HCT116 (cell line): ENCODE measurements around the gene GFAP. TPM values are rescaled to one million over a fixed set of nuclear protein-coding genes. Genes with fewer than 3 reads are reported as not detected.

ENCODE experiments used
- ATAC-seq: fragments of 200-7000 bp; cut with Tn5 transposase; 2 replicates; pipeline ENCODE4 v1.9.1; 2020; ENCODE audit warnings: mild to moderate bottlenecking, moderate library complexity
- BruUV-seq: library from RNA; stranded (reverse); fragments of 400-500 nt; replicated peaks from 2 replicates; lab custom pipeline; 2021; lab: Mats Ljungman, UMichigan
- CTCF ChIA-PET: fragments of 300-600 bp; sonication (Branson Sonifier 250); formaldehyde crosslinking; loops from one replicate; lab custom pipeline; 2021; ENCODE audit warnings: antibody characterized with exemption; lab: Charles Lee
- POLR2A ChIA-PET: fragments of 300-600, 350-600 bp; sonication (Branson Sonifier 250); formaldehyde crosslinking; loops from one replicate; lab custom pipeline; 2021; ENCODE audit warnings: antibody characterized with exemption; lab: Charles Lee
- RAD21 ChIA-PET, 2 experiments: fragments of 300-600 bp; sonication (Branson Sonifier 250); formaldehyde crosslinking; loops; one replicate each; lab custom pipeline; 2023; ENCODE audit warnings: low total read pairs in 2 of 2; ENCODE audit not compliant: uncharacterized antibody in 2 of 2, unreplicated experiment in 2 of 2, low non-redundant PET in 1 of 2; lab: Charles Lee
- DNase-seq: peaks from one replicate; pipeline ENCODE4 v3.0.0-alpha.2; 2010; ENCODE audit warnings: low read depth, low spot score
- H2AFZ ChIP-seq: fragments of 200-600 bp; shearing (Covaris generic), sonication (generic); 2 replicates; pipeline ENCODE4 v1.6.1; 2017; ENCODE audit warnings: low read depth, mixed run types, mixed read lengths, antibody characterized with exemption, low read length; ENCODE audit not compliant: poor library complexity, severe bottlenecking
- H3K27ac ChIP-seq: 2 replicates; pipeline ENCODE4 v1.5.1; 2012; ENCODE audit warnings: low read depth, low read length
- H3K27me3 ChIP-seq: fragments of 200-600 bp; sonication (generic); 2 replicates; pipeline ENCODE4 v1.6.1; 2016; ENCODE audit warnings: mixed run types, low read length, mixed read lengths; ENCODE audit not compliant: insufficient read depth
- H3K36me3 ChIP-seq, 2 experiments: fragments of 200-500 bp in 1 of 2; fragments of 200-600 bp in 1 of 2; sonication (Bioruptor generic) in 1 of 2; sonication (generic) in 1 of 2; 2 replicates each; pipeline versions ENCODE4 v1.5.1 to v1.6.1; 2014 to 2016; ENCODE audit warnings: low read length in 2 of 2, inconsistent platforms in 1 of 2, mixed read lengths in 1 of 2, mixed run types in 1 of 2; ENCODE audit not compliant: insufficient read depth in 2 of 2, control insufficient read depth in 1 of 2
- H3K4me1 ChIP-seq, 2 experiments: fragments of 200-600 bp in 1 of 2; sonication (generic) in 1 of 2; 2 replicates each; pipeline versions ENCODE4 v1.5.1 to v1.6.1; 2012 to 2017; ENCODE audit warnings: low read length in 2 of 2, inconsistent platforms in 1 of 2, mild to moderate bottlenecking in 1 of 2, mixed read lengths in 1 of 2, mixed run types in 1 of 2, moderate library complexity in 1 of 2; ENCODE audit not compliant: insufficient read depth in 2 of 2, control insufficient read depth in 1 of 2
- H3K4me2 ChIP-seq: fragments of 200-600 bp; sonication (generic); 2 replicates; pipeline ENCODE4 v1.6.1; 2017; ENCODE audit warnings: mixed run types, low read length, mixed read lengths
- H3K4me3 ChIP-seq, 2 experiments: fragments of 200-600 bp in 1 of 2; sonication (generic) in 1 of 2; replicated peaks in 1 of 2; 2 replicates each; pipeline ENCODE4 v1.5.1; 2011 to 2016; ENCODE audit warnings: low read length in 2 of 2, control low read depth in 1 of 2, low read depth in 1 of 2, mild to moderate bottlenecking in 1 of 2, mixed read lengths in 1 of 2, mixed run types in 1 of 2
- H3K79me2 ChIP-seq: fragments of 200-600 bp; sonication (generic); 2 replicates; pipeline ENCODE4 v1.6.1; 2017; ENCODE audit warnings: mild to moderate bottlenecking, mixed run types, low read length, moderate library complexity, mixed read lengths; ENCODE audit not compliant: insufficient read depth
- H3K9ac ChIP-seq: fragments of 200-600 bp; sonication (generic); 2 replicates; pipeline ENCODE4 v1.6.1; 2016; ENCODE audit warnings: low read length, mixed read lengths
- H3K9me2 ChIP-seq: fragments of 200-600 bp; sonication (generic), shearing (Covaris generic); 2 replicates; pipeline ENCODE4 v1.6.1; 2017; ENCODE audit warnings: mixed run types, mild to moderate bottlenecking, moderate library complexity; ENCODE audit not compliant: insufficient read depth
- H3K9me3 ChIP-seq, 2 experiments: fragments of 200-500 bp in 1 of 2; fragments of 200-600 bp in 1 of 2; sonication (Bioruptor generic) in 1 of 2; sonication (generic) in 1 of 2; 2 replicates each; pipeline ENCODE4 v1.6.1; 2014 to 2017; ENCODE audit warnings: low read length in 2 of 2, mixed read lengths in 2 of 2, inconsistent platforms in 1 of 2, low read depth in 1 of 2, mild to moderate bottlenecking in 1 of 2, mixed run types in 1 of 2, moderate library complexity in 1 of 2; ENCODE audit not compliant: control insufficient read depth in 1 of 2, insufficient read depth in 1 of 2
- H4K20me1 ChIP-seq: fragments of 200-600 bp; sonication (generic), shearing (Covaris generic); 2 replicates; pipeline ENCODE4 v1.6.1; 2017; ENCODE audit warnings: mixed run types, mild to moderate bottlenecking, moderate library complexity; ENCODE audit not compliant: insufficient read depth
- CBX3 ChIP-seq: IDR thresholded peaks from 2 replicates; pipeline ENCODE4 v1.6.1; 2012; ENCODE audit warnings: low read depth
- CEBPB ChIP-seq: IDR thresholded peaks from 2 replicates; pipeline ENCODE4 v1.6.1; 2012; ENCODE audit warnings: low read depth
- EZH2phosphoT487 ChIP-seq: fragments of 200-600 bp; IDR thresholded peaks from 2 replicates; pipeline ENCODE4 v1.6.1; 2018; ENCODE audit warnings: antibody characterized with exemption, borderline replicate concordance
- FOSL1 ChIP-seq: IDR thresholded peaks from 2 replicates; pipeline ENCODE4 v1.6.1; 2012; ENCODE audit warnings: low read depth
- JUND ChIP-seq: IDR thresholded peaks from 2 replicates; pipeline ENCODE4 v1.6.1; 2012
- MAX ChIP-seq: IDR thresholded peaks from 2 replicates; pipeline ENCODE4 v1.6.1; 2012
- POLR2A ChIP-seq: IDR thresholded peaks from 2 replicates; pipeline ENCODE4 v1.7.0; 2011; ENCODE audit warnings: borderline replicate concordance; ENCODE audit not compliant: insufficient read depth, insufficient read length; ENCODE audit errors: extremely low read depth
- REST ChIP-seq: IDR thresholded peaks from 2 replicates; pipeline ENCODE4 v1.6.1; 2012; ENCODE audit warnings: low read depth
- TCF7L2 ChIP-seq: IDR thresholded peaks from 2 replicates; pipeline ENCODE4 v1.7.0; 2011; ENCODE audit warnings: borderline replicate concordance, inconsistent platforms; ENCODE audit not compliant: insufficient read depth, insufficient read length; ENCODE audit errors: extremely low read depth
- ZBTB33 ChIP-seq: IDR thresholded peaks from 2 replicates; pipeline ENCODE4 v1.6.1; 2011; ENCODE audit warnings: mild to moderate bottlenecking, low read length, moderate library complexity; ENCODE audit not compliant: insufficient replicate concordance; ENCODE audit errors: extremely low read depth
- ZFX ChIP-seq: fragments of 450-650 bp; IDR thresholded peaks from 2 replicates; pipeline ENCODE4 v1.6.1; 2017
- ZNF274 ChIP-seq: fragments of 200-500 bp; sonication (Bioruptor generic); IDR thresholded peaks from 2 replicates; pipeline ENCODE4 v1.6.1; 2014; ENCODE audit warnings: mild to moderate bottlenecking, low read depth, low read length, inconsistent platforms
- intact Hi-C: fragments of 100-400 bp; cut with micrococcal nuclease; formaldehyde crosslinking; loops from 2 replicates; pipeline ENCODE4 v1.10.0; 2022
- total RNA-seq: library from RNA; stranded (reverse); gene quantifications from one replicate; pipeline ENCODE4 v1.2.1, GENCODE V29; 2021; ENCODE audit not compliant: unreplicated experiment

The GFAP gene
- total RNA-seq, 1 experiment from 2014 or later = not detected

- Histone ChIP-seq H3K36me3 (peaks cover 51 to 64% of the 10 kb centered on the region in 2 experiments; a peak in 3 of 4 replicates), H3K4me1 (no peaks in the 10 kb centered on the region), H3K4me2 (no peak overlapping the region), H3K4me3 (no peak overlapping the region), H3K9me2 (no peaks in the 10 kb centered on the region), H3K9ac (no peak overlapping the region), H3K9me3 (no peaks in the 10 kb centered on the region)
- no TSS peak for BruUV-seq
- CTCF ChIA-PET = interaction anchor here (0.9 kb wide), 1 partner anchor 100 kb away, joined by 3 read pairs; no protein-coding TSS in a partner anchor
- RAD21 ChIA-PET = no interaction called here
- DNase-seq = no peak
- TF ChIP-seq REST = no peak
- TF ChIP-seq, all 23 proteins: peak for 0
- H2AFZ ChIP-seq = no peak overlapping the region
- ATAC-seq = no peak
- no peaks in the 10 kb centered on the region for H3K27me3 ChIP-seq
- H4K20me1 ChIP-seq = no peaks in the 10 kb centered on the region
- peaks cover 19% of the 10 kb centered on the region for H3K79me2 ChIP-seq
- intact Hi-C loops = no loop called here
- H3K27ac ChIP-seq = no peak overlapping the region
- POLR2A ChIA-PET = no interaction called here
Observed at GRCh38 chr17:44875761-44876160, 39.5 kb downstream of the GFAP start.

GRCh38 chr17:44872131-44872768 is 43.0 kb downstream of the GFAP start:
- Histone ChIP-seq H3K9me2 (no peaks in the 10 kb centered on the region), H3K27me3 (no peaks in the 10 kb centered on the region), H3K9ac (no peak overlapping the region), H3K36me3 (peaks cover 60 to 61% of the 10 kb centered on the region in 2 experiments; a peak in 3 of 4 replicates), H3K27ac (no peak overlapping the region), H2AFZ (no peak overlapping the region), H3K79me2 (peaks cover 9% of the 10 kb centered on the region; the same call in 1 of the 2 replicates), H3K4me3 (no peak overlapping the region), H3K4me1 (no peaks in the 10 kb centered on the region), H3K9me3 (no peaks in the 10 kb centered on the region), H3K4me2 (no peak overlapping the region), H4K20me1 (no peaks in the 10 kb centered on the region)
- POLR2A ChIA-PET = no interaction called here
- RAD21 ChIA-PET = no interaction called here
- intact Hi-C loops = no loop called here
- ATAC-seq (no peak), DNase-seq (no peak)
- CTCF ChIA-PET = no interaction called here
- BruUV-seq = no TSS peak
- TF ChIP-seq FOSL1 (no peak), POLR2A (no peak), ZNF274 (no peak), TCF7L2 (no peak), CEBPB (no peak), ZFX (no peak), MAX (no peak), JUND (no peak), ZBTB33 (no peak), EZH2phosphoT487 (no peak), CBX3 (no peak)
